ENCODE results near the gene RPL21. TPM values are rescaled to one million over a fixed set of nuclear protein-coding genes. Genes with fewer than 3 reads are reported as not detected.

RPL21 gene
- polyA plus RNA-seq, 3 donors = 1,311 to 1,781 (median 1,417) TPM

DNA sequence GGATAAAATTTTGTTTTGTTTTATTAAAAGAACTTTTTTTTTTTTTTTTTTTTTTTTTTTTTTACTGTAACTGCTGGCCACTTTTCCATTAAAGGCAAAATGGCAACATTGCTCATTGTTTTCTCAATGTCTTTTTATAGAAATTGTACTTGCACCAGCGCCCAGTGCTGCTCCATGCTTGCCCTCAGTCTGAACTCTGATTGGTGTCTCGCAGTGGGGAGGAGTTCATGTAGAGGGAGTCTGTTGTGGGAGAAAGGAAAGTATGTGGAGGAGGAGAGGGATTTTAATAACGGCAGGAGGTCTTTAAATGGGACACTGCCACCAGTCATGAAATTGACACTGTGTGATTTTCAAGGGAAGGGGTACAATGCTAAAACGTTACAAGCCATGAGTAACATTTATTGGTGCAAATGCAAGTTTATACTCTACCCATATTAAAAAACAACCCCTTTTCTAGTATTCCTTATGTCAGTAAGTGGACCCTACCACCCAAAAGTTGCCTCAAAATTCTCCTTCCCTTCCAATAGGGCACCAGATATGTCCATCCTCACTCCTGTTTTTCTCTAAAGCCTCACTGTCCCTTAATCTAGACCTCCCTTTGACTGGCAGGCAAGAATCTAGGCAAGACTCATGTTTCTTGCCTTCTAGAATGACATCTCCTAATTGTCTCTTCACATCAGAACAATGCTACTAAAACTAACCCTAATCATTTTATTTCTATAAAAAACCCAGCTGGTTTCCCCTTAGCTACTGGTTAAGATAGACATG is 22.5 kb downstream of the RPL21 start:
- Mint-ChIP-seq H3K4me3 (peak overlapping the region in 1 of 2 donors; percentile 36), H3K27me3 (ENCODE audit: low read depth in 3 of 3) (peaks cover 15 to 33% (median 26%) of the 10 kb centered on the region in 3 donors), H3K36me3 (peaks cover 0 to 2% of the 10 kb centered on the region in 2 donors), H3K4me1 (peaks cover 18% of the 10 kb centered on the region), H3K9me3 (peaks cover 0 to 3% (median 1%) of the 10 kb centered on the region in 7 donors), H3K27ac (no peak overlapping the region)
- H3K9ac ChIP-seq (ENCODE audit: insufficient read depth, low read length, poor library complexity, severe bottlenecking) = no peak overlapping the region
- H3K36me3 ChIP-seq (replicated peaks in 1 of 2; ENCODE audit: control insufficient read depth in 1 of 2, insufficient read depth in 2 of 2, low read length in 2 of 2) = no peaks in the 10 kb centered on the region
- H3K27ac ChIP-seq (ENCODE audit: low read depth in 1 of 2, low read length in 2 of 2) = no peak overlapping the region
- no peak overlapping the region for H3K4me3 ChIP-seq (replicated peaks in 1 of 3; ENCODE audit: low read depth in 2 of 3, low read length in 3 of 3)
- H3K4me1 ChIP-seq (ENCODE audit: control insufficient read depth in 1 of 2, insufficient read depth in 2 of 2, low read length in 2 of 2) = peaks cover 13 to 18% of the 10 kb centered on the region in 2 donors
- DNase-seq = no peak
- no peaks in the 10 kb centered on the region for H4K20me1 ChIP-seq (ENCODE audit: insufficient read depth, low read length)
- 94% methylated on average over 3 of the region's 4 CpGs for WGBS (ENCODE audit: insufficient coverage)
- no peaks in the 10 kb centered on the region for H3K9me3 ChIP-seq (replicated peaks in 1 of 2; ENCODE audit: control insufficient read depth in 1 of 2, insufficient read depth in 1 of 2, low read length in 2 of 2)
- no peaks in the 10 kb centered on the region for H3K79me2 ChIP-seq (ENCODE audit: insufficient read depth, low read length)
- H3K4me2 ChIP-seq (replicated peaks; ENCODE audit: extremely low read depth, low read length, poor library complexity, severe bottlenecking) = no peak overlapping the region
- intact Hi-C loops (cut with micrococcal nuclease) = loop anchor here in 1 of 2 donors (5.0 kb wide), 1 partner anchor 107 kb away; no protein-coding TSS in a partner anchor
- no peak overlapping the region for H2AFZ ChIP-seq (ENCODE audit: insufficient read depth, low read depth, low read length, poor library complexity, severe bottlenecking)
- H3K27me3 ChIP-seq (ENCODE audit: control insufficient read depth in 2 of 2, insufficient read depth in 2 of 2, low read length in 2 of 2) = peaks cover 2 to 27% of the 10 kb centered on the region in 2 donors
- TF ChIP-seq, protein P1, sequence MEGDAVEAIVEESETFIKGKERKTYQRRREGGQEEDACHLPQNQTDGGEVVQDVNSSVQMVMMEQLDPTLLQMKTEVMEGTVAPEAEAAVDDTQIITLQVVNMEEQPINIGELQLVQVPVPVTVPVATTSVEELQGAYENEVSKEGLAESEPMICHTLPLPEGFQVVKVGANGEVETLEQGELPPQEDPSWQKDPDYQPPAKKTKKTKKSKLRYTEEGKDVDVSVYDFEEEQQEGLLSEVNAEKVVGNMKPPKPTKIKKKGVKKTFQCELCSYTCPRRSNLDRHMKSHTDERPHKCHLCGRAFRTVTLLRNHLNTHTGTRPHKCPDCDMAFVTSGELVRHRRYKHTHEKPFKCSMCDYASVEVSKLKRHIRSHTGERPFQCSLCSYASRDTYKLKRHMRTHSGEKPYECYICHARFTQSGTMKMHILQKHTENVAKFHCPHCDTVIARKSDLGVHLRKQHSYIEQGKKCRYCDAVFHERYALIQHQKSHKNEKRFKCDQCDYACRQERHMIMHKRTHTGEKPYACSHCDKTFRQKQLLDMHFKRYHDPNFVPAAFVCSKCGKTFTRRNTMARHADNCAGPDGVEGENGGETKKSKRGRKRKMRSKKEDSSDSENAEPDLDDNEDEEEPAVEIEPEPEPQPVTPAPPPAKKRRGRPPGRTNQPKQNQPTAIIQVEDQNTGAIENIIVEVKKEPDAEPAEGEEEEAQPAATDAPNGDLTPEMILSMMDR (IDR thresholded peaks at IDR 0.05) = no peak

DNA sequence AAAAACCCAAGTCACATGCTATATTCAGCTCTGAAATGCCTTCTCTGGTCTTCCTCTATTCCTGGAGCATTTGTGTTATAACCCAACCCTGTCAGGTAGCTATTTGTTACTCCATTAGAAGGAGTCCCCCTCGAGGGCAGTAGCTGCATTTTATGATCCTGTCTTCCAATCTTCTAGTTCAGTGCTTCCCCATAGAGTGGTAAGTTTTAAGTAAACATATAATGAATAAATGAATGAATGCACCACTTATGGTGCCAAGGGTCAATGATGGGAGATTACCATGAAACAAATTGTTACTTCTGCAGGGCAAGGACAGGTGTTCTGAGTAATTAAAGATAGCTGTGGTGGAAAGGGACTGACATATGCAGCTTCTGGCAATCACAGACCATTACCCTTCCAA is 23.3 kb downstream of the RPL21 start:
- Mint-ChIP-seq H3K9me3 (peaks cover 0 to 3% (median 0%) of the 10 kb centered on the region in 7 donors), H3K36me3 (peaks cover 0 to 2% of the 10 kb centered on the region in 2 donors), H3K27me3 (ENCODE audit: low read depth in 3 of 3) (peaks cover 15 to 33% (median 25%) of the 10 kb centered on the region in 3 donors), H3K4me1 (peaks cover 15% of the 10 kb centered on the region), H3K4me3 (no peak overlapping the region), H3K27ac (peak overlapping the region in 1 of 7 donors; percentile 59)
- H3K9ac ChIP-seq (ENCODE audit: insufficient read depth, low read length, poor library complexity, severe bottlenecking) = no peak overlapping the region
- intact Hi-C loops (cut with micrococcal nuclease) = loop anchor here in 1 of 2 donors (5.0 kb wide), 1 partner anchor 107 kb away; no protein-coding TSS in a partner anchor
- H3K4me3 ChIP-seq (replicated peaks in 1 of 3; ENCODE audit: low read depth in 2 of 3, low read length in 3 of 3) = no peak overlapping the region
- no peaks in the 10 kb centered on the region for H4K20me1 ChIP-seq (ENCODE audit: insufficient read depth, low read length)
- no peaks in the 10 kb centered on the region for H3K79me2 ChIP-seq (ENCODE audit: insufficient read depth, low read length)
- peaks cover 2 to 27% of the 10 kb centered on the region in 2 donors for H3K27me3 ChIP-seq (ENCODE audit: control insufficient read depth in 2 of 2, insufficient read depth in 2 of 2, low read length in 2 of 2)
- peaks cover 13 to 18% of the 10 kb centered on the region in 2 donors for H3K4me1 ChIP-seq (ENCODE audit: control insufficient read depth in 1 of 2, insufficient read depth in 2 of 2, low read length in 2 of 2)
- no peak overlapping the region for H3K4me2 ChIP-seq (replicated peaks; ENCODE audit: extremely low read depth, low read length, poor library complexity, severe bottlenecking)
- no CpG with 5 or more reads among the region's 1 CpG for WGBS (ENCODE audit: insufficient coverage)
- no peak overlapping the region for H2AFZ ChIP-seq (ENCODE audit: insufficient read depth, low read depth, low read length, poor library complexity, severe bottlenecking)
- DNase-seq = no peak
- TF ChIP-seq, protein P1 (IDR thresholded peaks at IDR 0.05) = no peak
- no peaks in the 10 kb centered on the region for H3K9me3 ChIP-seq (replicated peaks in 1 of 2; ENCODE audit: control insufficient read depth in 1 of 2, insufficient read depth in 1 of 2, low read length in 2 of 2)
- H3K27ac ChIP-seq (ENCODE audit: low read depth in 1 of 2, low read length in 2 of 2) = no peak overlapping the region
- H3K36me3 ChIP-seq (replicated peaks in 1 of 2; ENCODE audit: control insufficient read depth in 1 of 2, insufficient read depth in 2 of 2, low read length in 2 of 2) = no peaks in the 10 kb centered on the region
